ENCODE measurements around the gene PLPP2.

PLPP2 gene

GRCh38 chr19:313988-314815 is 23.0 kb upstream of the PLPP2 start:
- DNase-seq (no peak), ATAC-seq (no peak)

GRCh38 chr19:313169-313987 is 22.2 kb upstream of the PLPP2 start:
- no peak for DNase-seq
- no peak for ATAC-seq

- no peak for ATAC-seq
- no peak for DNase-seq
Measured at GRCh38 chr19:311813-312261, 20.6 kb upstream of the PLPP2 start.

- DNase-seq: no peak
- no peak for ATAC-seq
Measured at GRCh38 chr19:310781-311496, 19.7 kb upstream of the PLPP2 start.

GRCh38 chr19:310141-310651 is 19.0 kb upstream of the PLPP2 start:
- ATAC-seq (no peak), DNase-seq (no peak)

- ATAC-seq: no peak
- no peak for DNase-seq
Measured at GRCh38 chr19:309206-309565, 18.0 kb upstream of the PLPP2 start.

- ATAC-seq: peak; percentile 14
- no peak for DNase-seq
Measured at GRCh38 chr19:308471-309205, 17.4 kb upstream of the PLPP2 start.

GRCh38 chr19:307793-308420 is 16.7 kb upstream of the PLPP2 start:
- DNase-seq (no peak), ATAC-seq (no peak)

GRCh38 chr19:307111-307531 is 15.9 kb upstream of the PLPP2 start:
- DNase-seq (no peak), ATAC-seq (no peak)

GRCh38 chr19:306151-306900 is 15.1 kb upstream of the PLPP2 start:
- DNase-seq (no peak), ATAC-seq (no peak)

GRCh38 chr19:305240-306150 is 14.3 kb upstream of the PLPP2 start:
- ATAC-seq (no peak), DNase-seq (no peak)

GRCh38 chr19:296476-297225 is 5.4 kb upstream of the PLPP2 start:
- ATAC-seq: no peak
- DNase-seq: no peak

- DNase-seq: no peak
- no peak for ATAC-seq
Measured at GRCh38 chr19:295687-296370, 4.6 kb upstream of the PLPP2 start.

- peak; percentile 76 for ATAC-seq
- peak; percentile 67 for DNase-seq
Measured at GRCh38 chr19:294946-295686, 3.9 kb upstream of the PLPP2 start.

GRCh38 chr19:294341-294945 is 3.2 kb upstream of the PLPP2 start:
- DNase-seq (no peak), ATAC-seq (no peak)

GRCh38 chr19:293436-294110 is 2.4 kb upstream of the PLPP2 start:
- DNase-seq: no peak
- no peak for ATAC-seq
